K562 (cell line): ENCODE results near the gene ZNF451. TPM values are rescaled to one million over a fixed set of nuclear protein-coding genes. Genes with fewer than 3 reads are reported as not detected.
A peak's percentile ranks its signal among the peaks of the same experiment; 100 is the strongest.

Experiments used
- ADNP ChIP-seq: fragments of 200-800 bp; sonication (Bioruptor generic); IDR thresholded peaks from 2 replicates; pipeline ENCODE4 v1.6.1; 2016; ENCODE audit warnings: missing genetic modification characterization, missing compliant biosample characterization
- ATF7 ChIP-seq: fragments of 450-650 bp; IDR thresholded peaks from 2 replicates; pipeline ENCODE4 v1.7.1; 2014; ENCODE audit warnings: mild to moderate bottlenecking, moderate library complexity
- BRD9 ChIP-seq: fragments of 450-650 bp; IDR thresholded peaks from 2 replicates; pipeline ENCODE4 v1.6.1; 2018; ENCODE audit warnings: low read depth; ENCODE audit not compliant: partially characterized antibody
- DACH1 ChIP-seq: fragments of 450-650 bp; IDR thresholded peaks from 2 replicates; pipeline ENCODE4 v1.6.1; 2018; ENCODE audit not compliant: partially characterized antibody
- DEAF1 ChIP-seq: fragments of 450-650 bp; formaldehyde crosslinking; IDR thresholded peaks from 2 replicates; pipeline ENCODE4 v1.4.0; 2020; ENCODE audit warnings: mild to moderate bottlenecking, moderate library complexity
- E2F3 ChIP-seq: fragments of 250-450 bp; sonication (Bioruptor Pico); IDR thresholded peaks from 2 replicates; pipeline ENCODE4 v1.4.0; 2020; ENCODE audit warnings: mild to moderate bottlenecking
- GTF2F1 ChIP-seq: IDR thresholded peaks from 2 replicates; pipeline ENCODE4 v1.6.1; 2011; ENCODE audit warnings: low read depth, low read length, improper control_type of control experiment
- HDAC1 ChIP-seq, 2 experiments: fragments of 450-650 bp; IDR thresholded peaks; 2 replicates each; pipeline ENCODE4 v1.6.1; 2016 to 2017; ENCODE audit warnings: inconsistent platforms in 1 of 2, mild to moderate bottlenecking in 1 of 2, moderate library complexity in 1 of 2
- HMGN3 ChIP-seq: IDR thresholded peaks from 2 replicates; pipeline ENCODE4 v1.6.1; 2011; ENCODE audit warnings: borderline replicate concordance, low read depth, mild to moderate bottlenecking, mixed read lengths, low read length; ENCODE audit not compliant: insufficient read length; ENCODE audit errors: extremely low read depth
- ILK ChIP-seq: fragments of 450-650 bp; IDR thresholded peaks from 2 replicates; pipeline ENCODE4 v1.6.1; 2016; ENCODE audit warnings: missing genetic modification characterization, low read depth, mild to moderate bottlenecking, missing compliant biosample characterization, moderate library complexity, borderline replicate concordance
- JUND ChIP-seq, 2 experiments: IDR thresholded peaks; 2 replicates in 1 of 2; 3 replicates in 1 of 2; pipeline ENCODE4 v1.6.1; 2011; ENCODE audit warnings: borderline replicate concordance in 2 of 2, low read depth in 2 of 2, low read length in 2 of 2, improper control_type of control experiment in 1 of 2, missing biosample characterization in 1 of 2, missing genetic modification characterization in 1 of 2, missing genetic modification reagents in 1 of 2
- KAT7 ChIP-seq: sonication (generic); formaldehyde crosslinking; IDR thresholded peaks from 2 replicates; pipeline ENCODE4 v1.8.0; 2022; ENCODE audit warnings: missing genetic modification reagents, mild to moderate bottlenecking, borderline replicate concordance
- LCOR ChIP-seq: sonication (generic); formaldehyde crosslinking; IDR thresholded peaks from 2 replicates; pipeline ENCODE4 v1.8.0; 2022; ENCODE audit warnings: mild to moderate bottlenecking, missing genetic modification reagents
- NELFE ChIP-seq: IDR thresholded peaks from 2 replicates; pipeline ENCODE4 v1.6.1; 2011; ENCODE audit warnings: mild to moderate bottlenecking; ENCODE audit not compliant: insufficient read depth, insufficient read length
- PKNOX1 ChIP-seq: fragments of 450-650 bp; IDR thresholded peaks from 2 replicates; pipeline ENCODE4 v1.6.1; 2016
- SOX6 ChIP-seq: fragments of 450-650 bp; IDR thresholded peaks from 2 replicates; pipeline ENCODE4 v1.6.1; 2014; ENCODE audit warnings: mild to moderate bottlenecking
- TAF15 ChIP-seq: fragments of 200-400 bp; formaldehyde crosslinking; IDR thresholded peaks from 2 replicates; pipeline ENCODE4 v1.6.1; 2017; ENCODE audit warnings: mild to moderate bottlenecking, low read depth, low read length, moderate library complexity
- polyA plus RNA-seq, 8 experiments: library from polyadenylated mRNA; depleted of rRNA in 4 of 8; stranded (reverse) in 5 of 8; unstranded in 3 of 8; fragments of >200 nt; fragmentation: Nextera tagmentation in 2 of 8; fragmentation: Illumina TruSeq in 1 of 8; extraction: Ambion mirVana in 2 of 8; extraction: Trizol in 1 of 8; gene quantifications; 2 replicates each; pipeline versions ENCODE4 v1.2.1 to v1.2.3, GENCODE V29; 2011 to 2014; ENCODE audit warnings: inconsistent platforms in 1 of 8, missing spikeins in 1 of 8
- total RNA-seq, 7 experiments: library from RNA; depleted of rRNA in 6 of 7; stranded (reverse); fragments of >200 nt in 6 of 7; fragmentation: Illumina TruSeq in 2 of 7; extraction: Trizol in 2 of 7; gene quantifications; 2 replicates each; pipeline versions ENCODE4 v1.2.1 to v1.2.3, GENCODE V29; 2011 to 2021; ENCODE audit warnings: low replicate concordance in 1 of 7
- TF ChIP-seq, protein P1 (sequence below): IDR thresholded peaks from 2 replicates; pipeline ENCODE4 v1.6.1; 2011; ENCODE audit warnings: borderline replicate concordance, low read depth, mild to moderate bottlenecking, moderate library complexity, low read length; ENCODE audit not compliant: insufficient read depth, poor library complexity, severe bottlenecking
- TF ChIP-seq, protein P2 (sequence below): sonication (generic); formaldehyde crosslinking; IDR thresholded peaks from 2 replicates; pipeline ENCODE4 v1.8.0; 2022; ENCODE audit warnings: missing genetic modification reagents, mild to moderate bottlenecking, moderate library complexity, borderline replicate concordance

The ZNF451 gene
- total and polyA plus RNA-seq, 9 of the 15 experiments (the other 6 are each of a cell fraction or from before 2014, with no cell fraction given), result 16.1 to 74.3 (median 38.3) TPM

DNA sequence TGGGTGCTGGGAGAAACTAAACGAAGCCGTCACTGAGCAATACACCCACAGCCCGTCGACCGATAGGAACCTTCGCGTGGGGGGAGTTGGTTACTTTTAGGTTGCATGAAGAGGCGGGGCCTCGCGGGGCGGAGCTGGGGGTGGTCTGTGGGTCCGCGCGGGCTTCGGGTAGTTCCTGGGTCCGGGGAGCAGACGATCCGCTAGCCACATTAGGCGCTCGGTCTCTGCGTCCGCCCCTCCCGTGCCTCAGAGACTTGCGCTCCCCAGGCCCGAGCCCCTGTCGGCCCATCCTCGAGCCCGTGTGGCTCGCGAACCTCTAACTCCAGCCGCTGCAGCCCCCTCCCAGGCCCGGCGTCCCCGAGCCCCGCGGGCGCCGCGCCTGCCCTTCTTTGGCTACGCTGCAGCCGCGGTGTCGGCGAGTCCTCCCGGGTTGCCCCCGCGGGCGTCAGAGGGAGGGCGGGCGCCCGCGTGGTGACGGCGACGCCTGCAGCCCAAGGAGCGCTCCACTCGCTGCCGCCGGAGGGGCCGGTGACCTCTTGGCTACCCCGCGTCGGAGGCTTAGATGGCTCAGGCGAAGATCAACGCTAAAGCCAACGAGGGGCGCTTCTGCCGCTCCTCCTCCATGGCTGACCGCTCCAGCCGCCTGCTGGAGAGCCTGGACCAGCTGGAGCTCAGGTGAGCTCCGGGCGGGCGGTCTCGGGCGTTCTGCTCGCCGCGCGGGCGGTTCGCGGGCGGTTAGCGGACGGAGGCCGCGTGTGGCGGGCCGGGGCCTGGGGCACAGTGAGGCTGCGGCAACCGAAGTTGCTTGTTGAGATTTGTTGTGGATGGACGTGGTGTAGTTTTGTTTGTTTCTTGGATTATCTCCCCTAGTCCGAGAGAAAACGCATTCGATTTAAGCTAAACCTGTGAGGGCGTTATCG lies 82.4 kb downstream of the ZNF451 start, which contains the start of gene BAG2 (continued):
- TF ChIP-seq, protein P1, sequence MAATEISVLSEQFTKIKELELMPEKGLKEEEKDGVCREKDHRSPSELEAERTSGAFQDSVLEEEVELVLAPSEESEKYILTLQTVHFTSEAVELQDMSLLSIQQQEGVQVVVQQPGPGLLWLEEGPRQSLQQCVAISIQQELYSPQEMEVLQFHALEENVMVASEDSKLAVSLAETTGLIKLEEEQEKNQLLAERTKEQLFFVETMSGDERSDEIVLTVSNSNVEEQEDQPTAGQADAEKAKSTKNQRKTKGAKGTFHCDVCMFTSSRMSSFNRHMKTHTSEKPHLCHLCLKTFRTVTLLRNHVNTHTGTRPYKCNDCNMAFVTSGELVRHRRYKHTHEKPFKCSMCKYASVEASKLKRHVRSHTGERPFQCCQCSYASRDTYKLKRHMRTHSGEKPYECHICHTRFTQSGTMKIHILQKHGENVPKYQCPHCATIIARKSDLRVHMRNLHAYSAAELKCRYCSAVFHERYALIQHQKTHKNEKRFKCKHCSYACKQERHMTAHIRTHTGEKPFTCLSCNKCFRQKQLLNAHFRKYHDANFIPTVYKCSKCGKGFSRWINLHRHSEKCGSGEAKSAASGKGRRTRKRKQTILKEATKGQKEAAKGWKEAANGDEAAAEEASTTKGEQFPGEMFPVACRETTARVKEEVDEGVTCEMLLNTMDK, result peak; percentile 33
- TF ChIP-seq ATF7 (peak; percentile 97), ILK (tag) (no peak), JUND (IDR thresholded peaks at IDR 0.05; ENCODE audit: borderline replicate concordance, low read depth, low read length) (peak; percentile 93), JUND (tag; IDR thresholded peaks at IDR 0.05; ENCODE audit: borderline replicate concordance, low read depth, low read length) (peak; percentile 56; the same call in 1 of the 3 replicates), PKNOX1 (0 out of 2 replicates have a peak, but pooled peaks have one; percentile 44), HDAC1 (IDR thresholded peaks at IDR 0.05) (no peak; a peak in 1 of 4 replicates), SOX6 (peak; percentile 15; the same call in 1 of the 2 replicates), NELFE (no peak), KAT7 (CRISPR knock-in tag) (peak; percentile 65; the same call in 1 of the 2 replicates), DEAF1 (CRISPR knock-in tag) (peak; percentile 21; the same call in 1 of the 2 replicates), E2F3 (no peak), HMGN3 (peak; percentile 92), BRD9 (no peak), GTF2F1 (peak; percentile 62), ADNP (tag) (no peak), DACH1 (peak; percentile 6), TAF15 (no peak), LCOR (no peak)
- TF ChIP-seq, protein P2, sequence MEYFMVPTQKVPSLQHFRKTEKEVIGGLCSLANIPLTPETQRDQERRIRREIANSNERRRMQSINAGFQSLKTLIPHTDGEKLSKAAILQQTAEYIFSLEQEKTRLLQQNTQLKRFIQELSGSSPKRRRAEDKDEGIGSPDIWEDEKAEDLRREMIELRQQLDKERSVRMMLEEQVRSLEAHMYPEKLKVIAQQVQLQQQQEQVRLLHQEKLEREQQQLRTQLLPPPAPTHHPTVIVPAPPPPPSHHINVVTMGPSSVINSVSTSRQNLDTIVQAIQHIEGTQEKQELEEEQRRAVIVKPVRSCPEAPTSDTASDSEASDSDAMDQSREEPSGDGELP (CRISPR knock-in tag), result peak; percentile 96
